Measurements from ENCODE around the gene DDX39B. TPM values are rescaled to one million over a fixed set of nuclear protein-coding genes. Genes with fewer than 3 reads are reported as not detected.

The DDX39B gene
- total RNA-seq, 1 experiment from 2014 or later, result 384 TPM

GRCh38 chr6:31535538-31536324 lies 6.1 kb downstream of the DDX39B start:
- no peak for DNase-seq (ENCODE audit: low read depth, low spot score)
- in situ Hi-C loops (cut with HindIII; ENCODE audit: low pct_unique_long_range_greater_than_20kb, low sequenced_read_pairs), result no loop called here

- no peak for DNase-seq (ENCODE audit: low read depth, low spot score)
- in situ Hi-C loops (cut with HindIII; ENCODE audit: low pct_unique_long_range_greater_than_20kb, low sequenced_read_pairs), result no loop called here
Observed at GRCh38 chr6:31534521-31535040, 7.2 kb downstream of the DDX39B start.

GRCh38 chr6:31534011-31534410 lies 7.8 kb downstream of the DDX39B start:
- in situ Hi-C loops (cut with HindIII; ENCODE audit: low pct_unique_long_range_greater_than_20kb, low sequenced_read_pairs), result no loop called here
- no peak for DNase-seq (ENCODE audit: low read depth, low spot score)

GRCh38 chr6:31533455-31533841 lies 8.4 kb downstream of the DDX39B start:
- in situ Hi-C loops (cut with HindIII; ENCODE audit: low pct_unique_long_range_greater_than_20kb, low sequenced_read_pairs), result no loop called here
- DNase-seq (ENCODE audit: low read depth, low spot score), result no peak

- in situ Hi-C loops (cut with HindIII; ENCODE audit: low pct_unique_long_range_greater_than_20kb, low sequenced_read_pairs), result no loop called here
- peak; percentile 32 for DNase-seq (ENCODE audit: low read depth, low spot score)
Observed at GRCh38 chr6:31532644-31533454, 9.0 kb downstream of the DDX39B start.

GRCh38 chr6:31531771-31532643 lies 9.8 kb downstream of the DDX39B start:
- in situ Hi-C loops (cut with HindIII; ENCODE audit: low pct_unique_long_range_greater_than_20kb, low sequenced_read_pairs), result no loop called here
- no peak for DNase-seq (ENCODE audit: low read depth, low spot score)

GRCh38 chr6:31531162-31531561 lies 10.6 kb downstream of the DDX39B start:
- in situ Hi-C loops (cut with HindIII; ENCODE audit: low pct_unique_long_range_greater_than_20kb, low sequenced_read_pairs), result no loop called here
- DNase-seq (ENCODE audit: low read depth, low spot score), result no peak

GRCh38 chr6:31530659-31531058 lies 11.1 kb downstream of the DDX39B start:
- DNase-seq (ENCODE audit: low read depth, low spot score), result no peak
- in situ Hi-C loops (cut with HindIII; ENCODE audit: low pct_unique_long_range_greater_than_20kb, low sequenced_read_pairs), result no loop called here

GRCh38 chr6:31529329-31530150 lies 12.3 kb downstream of the DDX39B start:
- in situ Hi-C loops (cut with HindIII; ENCODE audit: low pct_unique_long_range_greater_than_20kb, low sequenced_read_pairs), result no loop called here
- DNase-seq (ENCODE audit: low read depth, low spot score), result no peak

GRCh38 chr6:31528821-31529328 lies 12.9 kb downstream of the DDX39B start, which contains the start of gene MCCD1:
Gene MCCD1, plus strand, starts transcription at chr6:31528962. Its CDS starts 53 bp downstream, at chr6:31529015.
- in situ Hi-C loops (cut with HindIII; ENCODE audit: low pct_unique_long_range_greater_than_20kb, low sequenced_read_pairs), result no loop called here
- no peak for DNase-seq (ENCODE audit: low read depth, low spot score)

- in situ Hi-C loops (cut with HindIII; ENCODE audit: low pct_unique_long_range_greater_than_20kb, low sequenced_read_pairs), result no loop called here
- no peak for DNase-seq (ENCODE audit: low read depth, low spot score)
Observed at GRCh38 chr6:31528307-31528777, 13.5 kb downstream of the DDX39B start.

- in situ Hi-C loops (cut with HindIII; ENCODE audit: low pct_unique_long_range_greater_than_20kb, low sequenced_read_pairs), result no loop called here
Observed at GRCh38 chr6:31525932-31526591, 15.7 kb downstream of the DDX39B start.

GRCh38 chr6:31525553-31525931 lies 16.3 kb downstream of the DDX39B start:
- no peak for DNase-seq (ENCODE audit: low read depth, low spot score)
- in situ Hi-C loops (cut with HindIII; ENCODE audit: low pct_unique_long_range_greater_than_20kb, low sequenced_read_pairs), result no loop called here

More at GRCh38 chr6:31525932-31526591, 15.7 kb downstream of the DDX39B start:
- no peak for DNase-seq (ENCODE audit: low read depth, low spot score)

GRCh38 chr6:31521835-31522234 lies 20.0 kb downstream of the DDX39B start:
- in situ Hi-C loops (cut with HindIII; ENCODE audit: low pct_unique_long_range_greater_than_20kb, low sequenced_read_pairs), result no loop called here
- DNase-seq (ENCODE audit: low read depth, low spot score), result no peak

GRCh38 chr6:31513456-31514165 lies 28.2 kb downstream of the DDX39B start:
- no peak for DNase-seq (ENCODE audit: low read depth, low spot score)
- in situ Hi-C loops (cut with HindIII; ENCODE audit: low pct_unique_long_range_greater_than_20kb, low sequenced_read_pairs), result no loop called here

- in situ Hi-C loops (cut with HindIII; ENCODE audit: low pct_unique_long_range_greater_than_20kb, low sequenced_read_pairs), result no loop called here
- DNase-seq (ENCODE audit: low read depth, low spot score), result no peak
Observed at GRCh38 chr6:31510007-31510406, 31.8 kb downstream of the DDX39B start.
